Smooth muscle cell (in vitro differentiated cells): Measurements from ENCODE around the gene UGT2B15. TPM values are rescaled to one million over a fixed set of nuclear protein-coding genes. Genes with fewer than 3 reads are reported as not detected.
"Not testable (repeated sequence)": the region's sequence is repeated elsewhere in the genome, so short reads cannot be mapped to it uniquely, and the experiment has no call there.

Experiments used
- DNase-seq: peaks from one replicate; lab custom pipeline; 2025; ENCODE audit not compliant: unreplicated experiment; lab: John Stamatoyannopoulos, UW
- H2AFZ ChIP-seq: fragments of 200-600 bp; sonication (generic); 2 replicates; pipeline ENCODE4 v1.6.0; 2016; ENCODE audit warnings: antibody characterized with exemption, low read depth, mild to moderate bottlenecking
- H3F3A ChIP-seq: fragments of 200-600 bp; sonication (generic); 2 replicates; pipeline ENCODE4 v1.6.0; 2017; ENCODE audit warnings: antibody characterized with exemption, low read depth
- H3K27ac ChIP-seq: fragments of 200-600 bp; sonication (generic); 2 replicates; pipeline ENCODE4 v1.5.1; 2016; ENCODE audit warnings: low read depth, mild to moderate bottlenecking
- H3K27me3 ChIP-seq: fragments of 200-600 bp; sonication (generic); 2 replicates; pipeline ENCODE4 v1.6.1; 2016; ENCODE audit warnings: low read depth, mild to moderate bottlenecking
- H3K36me3 ChIP-seq: fragments of 200-600 bp; sonication (generic); 2 replicates; pipeline ENCODE4 v1.5.1; 2016; ENCODE audit warnings: low read depth
- H3K4me1 ChIP-seq: fragments of 200-600 bp; sonication (generic); 2 replicates; pipeline ENCODE4 v1.5.1; 2016; ENCODE audit warnings: low read depth
- H3K4me2 ChIP-seq: fragments of 200-600 bp; sonication (generic); 2 replicates; pipeline ENCODE4 v1.6.0; 2016; ENCODE audit warnings: mild to moderate bottlenecking
- H3K4me3 ChIP-seq: fragments of 200-600 bp; sonication (generic); 2 replicates; pipeline ENCODE4 v1.5.1; 2016; ENCODE audit warnings: mild to moderate bottlenecking
- H3K79me2 ChIP-seq: fragments of 200-600 bp; sonication (generic); 2 replicates; pipeline ENCODE4 v1.6.0; 2016; ENCODE audit warnings: low read depth, mild to moderate bottlenecking
- H3K9ac ChIP-seq: fragments of 200-600 bp; sonication (generic); 2 replicates; pipeline ENCODE4 v1.6.0; 2016; ENCODE audit warnings: low read depth
- H3K9me3 ChIP-seq: fragments of 200-600 bp; sonication (generic); replicated peaks from 2 replicates; pipeline ENCODE4 v1.5.1; 2016; ENCODE audit warnings: low read depth
- H4K20me1 ChIP-seq: fragments of 200-600 bp; sonication (generic); 2 replicates; pipeline ENCODE4 v1.6.0; 2016; ENCODE audit warnings: low read depth
- CTCF ChIP-seq: fragments of 200-600 bp; sonication (generic); IDR thresholded peaks from 2 replicates; pipeline ENCODE4 v1.5.1; 2017; ENCODE audit warnings: borderline replicate concordance, mild to moderate bottlenecking, antibody characterized with exemption; ENCODE audit not compliant: insufficient read depth, poor library complexity, severe bottlenecking
- WGBS: methylation state at CpG from one replicate; pipeline ENCODE4 v1.1.7; 2016; ENCODE audit warnings: low lambda C conversion rate; 5-methylcytosine and 5-hydroxymethylcytosine counted together
- polyA plus RNA-seq: library from polyadenylated mRNA; unstranded; fragments of >200 nt; fragmentation: Nextera tagmentation; extraction: Ambion mirVana; gene quantifications from 2 replicates; pipeline ENCODE4 v1.2.1, GENCODE V29; 2016
- total RNA-seq: library from RNA; depleted of rRNA; stranded (reverse); fragments of >200 nt; gene quantifications from 2 replicates; pipeline ENCODE4 v1.2.3, GENCODE V29; 2014

UGT2B15 gene
- total and polyA plus RNA-seq, 2 experiments from 2014 or later = not detected

- no peak overlapping the region for H3K4me2 ChIP-seq
- H3K79me2 ChIP-seq = no peaks in the 10 kb centered on the region
- H3K9ac ChIP-seq = no peak overlapping the region
- no peak for DNase-seq
- no peak for TF ChIP-seq CTCF
- no peaks in the 10 kb centered on the region for H3K27me3 ChIP-seq
- WGBS = 92% methylated on average over 5 of the region's 5 CpGs
- no peak overlapping the region for H2AFZ ChIP-seq
- H3K36me3 ChIP-seq = no peaks in the 10 kb centered on the region
- H3K9me3 ChIP-seq = no peaks in the 10 kb centered on the region
- H3F3A ChIP-seq = no peaks in the 10 kb centered on the region
- no peaks in the 10 kb centered on the region for H3K4me1 ChIP-seq
- no peaks in the 10 kb centered on the region for H4K20me1 ChIP-seq
- no peak overlapping the region for H3K4me3 ChIP-seq
- H3K27ac ChIP-seq = no peak overlapping the region
Observed at GRCh38 chr4:68654946-68655721, 15.3 kb downstream of the UGT2B15 start.

- no peak overlapping the region for H3K4me2 ChIP-seq
- H3K36me3 ChIP-seq = no peaks in the 10 kb centered on the region
- TF ChIP-seq CTCF = no peak
- 80% methylated on average over 1 of the region's 1 CpG for WGBS
- no peaks in the 10 kb centered on the region for H3K9me3 ChIP-seq
- H3F3A ChIP-seq = no peaks in the 10 kb centered on the region
- H3K4me1 ChIP-seq = no peaks in the 10 kb centered on the region
- no peak overlapping the region for H3K27ac ChIP-seq
- no peaks in the 10 kb centered on the region for H4K20me1 ChIP-seq
- no peak for DNase-seq
- no peak overlapping the region for H2AFZ ChIP-seq
- no peaks in the 10 kb centered on the region for H3K79me2 ChIP-seq
- H3K27me3 ChIP-seq = no peaks in the 10 kb centered on the region
- H3K4me3 ChIP-seq = no peak overlapping the region
- H3K9ac ChIP-seq = no peak overlapping the region
Observed at GRCh38 chr4:68651932-68652331, 18.5 kb downstream of the UGT2B15 start.

- DNase-seq = no peak
- no peak for TF ChIP-seq CTCF
- 46% methylated on average over 3 of the region's 3 CpGs for WGBS
- no peaks in the 10 kb centered on the region for H3F3A ChIP-seq
- H3K9me3 ChIP-seq = no peaks in the 10 kb centered on the region
- no peaks in the 10 kb centered on the region for H3K4me1 ChIP-seq
- no peak overlapping the region for H3K4me2 ChIP-seq
- H3K27ac ChIP-seq = no peak overlapping the region
- H3K79me2 ChIP-seq = no peaks in the 10 kb centered on the region
- no peak overlapping the region for H3K4me3 ChIP-seq
- no peak overlapping the region for H2AFZ ChIP-seq
- H4K20me1 ChIP-seq = no peaks in the 10 kb centered on the region
- H3K36me3 ChIP-seq = no peaks in the 10 kb centered on the region
- H3K27me3 ChIP-seq = no peaks in the 10 kb centered on the region
- no peak overlapping the region for H3K9ac ChIP-seq
Observed at GRCh38 chr4:68630371-68630770, 40.1 kb downstream of the UGT2B15 start.

GRCh38 chr4:68622731-68623130, 47.7 kb downstream of the UGT2B15 start:
- not testable (repeated sequence) for H3K4me3 ChIP-seq, H3K4me2 ChIP-seq, DNase-seq, H3K27me3 ChIP-seq, H3K4me1 ChIP-seq, H4K20me1 ChIP-seq, H3K27ac ChIP-seq, H3K9me3 ChIP-seq, H3K79me2 ChIP-seq, H3K36me3 ChIP-seq, H3F3A ChIP-seq, H2AFZ ChIP-seq, H3K9ac ChIP-seq
- WGBS = 100% methylated on average over 2 of the region's 2 CpGs
